ENCODE data around the gene ZC3HAV1.

GRCh38 chr7:139095194-139095659 lies 14.3 kb downstream of the ZC3HAV1 start:
- no peak for TF ChIP-seq ZNF263 (CRISPR knock-in tag; IDR thresholded peaks at IDR 0.05; ENCODE audit: low read depth)
- TF ChIP-seq, protein P1, sequence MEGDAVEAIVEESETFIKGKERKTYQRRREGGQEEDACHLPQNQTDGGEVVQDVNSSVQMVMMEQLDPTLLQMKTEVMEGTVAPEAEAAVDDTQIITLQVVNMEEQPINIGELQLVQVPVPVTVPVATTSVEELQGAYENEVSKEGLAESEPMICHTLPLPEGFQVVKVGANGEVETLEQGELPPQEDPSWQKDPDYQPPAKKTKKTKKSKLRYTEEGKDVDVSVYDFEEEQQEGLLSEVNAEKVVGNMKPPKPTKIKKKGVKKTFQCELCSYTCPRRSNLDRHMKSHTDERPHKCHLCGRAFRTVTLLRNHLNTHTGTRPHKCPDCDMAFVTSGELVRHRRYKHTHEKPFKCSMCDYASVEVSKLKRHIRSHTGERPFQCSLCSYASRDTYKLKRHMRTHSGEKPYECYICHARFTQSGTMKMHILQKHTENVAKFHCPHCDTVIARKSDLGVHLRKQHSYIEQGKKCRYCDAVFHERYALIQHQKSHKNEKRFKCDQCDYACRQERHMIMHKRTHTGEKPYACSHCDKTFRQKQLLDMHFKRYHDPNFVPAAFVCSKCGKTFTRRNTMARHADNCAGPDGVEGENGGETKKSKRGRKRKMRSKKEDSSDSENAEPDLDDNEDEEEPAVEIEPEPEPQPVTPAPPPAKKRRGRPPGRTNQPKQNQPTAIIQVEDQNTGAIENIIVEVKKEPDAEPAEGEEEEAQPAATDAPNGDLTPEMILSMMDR (IDR thresholded peaks at IDR 0.05) = no peak
- TF ChIP-seq, protein P2, sequence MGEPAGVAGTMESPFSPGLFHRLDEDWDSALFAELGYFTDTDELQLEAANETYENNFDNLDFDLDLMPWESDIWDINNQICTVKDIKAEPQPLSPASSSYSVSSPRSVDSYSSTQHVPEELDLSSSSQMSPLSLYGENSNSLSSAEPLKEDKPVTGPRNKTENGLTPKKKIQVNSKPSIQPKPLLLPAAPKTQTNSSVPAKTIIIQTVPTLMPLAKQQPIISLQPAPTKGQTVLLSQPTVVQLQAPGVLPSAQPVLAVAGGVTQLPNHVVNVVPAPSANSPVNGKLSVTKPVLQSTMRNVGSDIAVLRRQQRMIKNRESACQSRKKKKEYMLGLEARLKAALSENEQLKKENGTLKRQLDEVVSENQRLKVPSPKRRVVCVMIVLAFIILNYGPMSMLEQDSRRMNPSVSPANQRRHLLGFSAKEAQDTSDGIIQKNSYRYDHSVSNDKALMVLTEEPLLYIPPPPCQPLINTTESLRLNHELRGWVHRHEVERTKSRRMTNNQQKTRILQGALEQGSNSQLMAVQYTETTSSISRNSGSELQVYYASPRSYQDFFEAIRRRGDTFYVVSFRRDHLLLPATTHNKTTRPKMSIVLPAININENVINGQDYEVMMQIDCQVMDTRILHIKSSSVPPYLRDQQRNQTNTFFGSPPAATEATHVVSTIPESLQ (CRISPR knock-in tag; IDR thresholded peaks at IDR 0.05) = no peak
- TF ChIP-seq, protein P3, sequence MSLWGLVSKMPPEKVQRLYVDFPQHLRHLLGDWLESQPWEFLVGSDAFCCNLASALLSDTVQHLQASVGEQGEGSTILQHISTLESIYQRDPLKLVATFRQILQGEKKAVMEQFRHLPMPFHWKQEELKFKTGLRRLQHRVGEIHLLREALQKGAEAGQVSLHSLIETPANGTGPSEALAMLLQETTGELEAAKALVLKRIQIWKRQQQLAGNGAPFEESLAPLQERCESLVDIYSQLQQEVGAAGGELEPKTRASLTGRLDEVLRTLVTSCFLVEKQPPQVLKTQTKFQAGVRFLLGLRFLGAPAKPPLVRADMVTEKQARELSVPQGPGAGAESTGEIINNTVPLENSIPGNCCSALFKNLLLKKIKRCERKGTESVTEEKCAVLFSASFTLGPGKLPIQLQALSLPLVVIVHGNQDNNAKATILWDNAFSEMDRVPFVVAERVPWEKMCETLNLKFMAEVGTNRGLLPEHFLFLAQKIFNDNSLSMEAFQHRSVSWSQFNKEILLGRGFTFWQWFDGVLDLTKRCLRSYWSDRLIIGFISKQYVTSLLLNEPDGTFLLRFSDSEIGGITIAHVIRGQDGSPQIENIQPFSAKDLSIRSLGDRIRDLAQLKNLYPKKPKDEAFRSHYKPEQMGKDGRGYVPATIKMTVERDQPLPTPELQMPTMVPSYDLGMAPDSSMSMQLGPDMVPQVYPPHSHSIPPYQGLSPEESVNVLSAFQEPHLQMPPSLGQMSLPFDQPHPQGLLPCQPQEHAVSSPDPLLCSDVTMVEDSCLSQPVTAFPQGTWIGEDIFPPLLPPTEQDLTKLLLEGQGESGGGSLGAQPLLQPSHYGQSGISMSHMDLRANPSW (CRISPR knock-in tag; conservative IDR thresholded peaks at IDR 0.05; ENCODE audit: low read depth) = no peak
- no peak for TF ChIP-seq ZSCAN18 (CRISPR knock-in tag; IDR thresholded peaks at IDR 0.05)
- no peak for TF ChIP-seq ZNF423 (CRISPR knock-in tag; IDR thresholded peaks at IDR 0.05)
- no peak for TF ChIP-seq ATF2 (CRISPR knock-in tag; IDR thresholded peaks at IDR 0.05; ENCODE audit: borderline replicate concordance, low read depth)
- no peak for TF ChIP-seq CREB1 (CRISPR knock-in tag; IDR thresholded peaks at IDR 0.05)
- TF ChIP-seq E2F5 (CRISPR knock-in tag; IDR thresholded peaks at IDR 0.05) = no peak

Measured in WTC11 (cell line).